T1000 (cell line): Measurements from ENCODE around the gene MAPK1IP1L.
"Not testable (repeated sequence)": the region's sequence is repeated elsewhere in the genome, so short reads cannot be mapped to it uniquely, and the experiment has no call there.

Experiments used
- DNase-seq: peaks from one replicate; lab custom pipeline; 2025; ENCODE audit warnings: mixed read lengths; lab: John Stamatoyannopoulos, UW

Gene MAPK1IP1L

DNA sequence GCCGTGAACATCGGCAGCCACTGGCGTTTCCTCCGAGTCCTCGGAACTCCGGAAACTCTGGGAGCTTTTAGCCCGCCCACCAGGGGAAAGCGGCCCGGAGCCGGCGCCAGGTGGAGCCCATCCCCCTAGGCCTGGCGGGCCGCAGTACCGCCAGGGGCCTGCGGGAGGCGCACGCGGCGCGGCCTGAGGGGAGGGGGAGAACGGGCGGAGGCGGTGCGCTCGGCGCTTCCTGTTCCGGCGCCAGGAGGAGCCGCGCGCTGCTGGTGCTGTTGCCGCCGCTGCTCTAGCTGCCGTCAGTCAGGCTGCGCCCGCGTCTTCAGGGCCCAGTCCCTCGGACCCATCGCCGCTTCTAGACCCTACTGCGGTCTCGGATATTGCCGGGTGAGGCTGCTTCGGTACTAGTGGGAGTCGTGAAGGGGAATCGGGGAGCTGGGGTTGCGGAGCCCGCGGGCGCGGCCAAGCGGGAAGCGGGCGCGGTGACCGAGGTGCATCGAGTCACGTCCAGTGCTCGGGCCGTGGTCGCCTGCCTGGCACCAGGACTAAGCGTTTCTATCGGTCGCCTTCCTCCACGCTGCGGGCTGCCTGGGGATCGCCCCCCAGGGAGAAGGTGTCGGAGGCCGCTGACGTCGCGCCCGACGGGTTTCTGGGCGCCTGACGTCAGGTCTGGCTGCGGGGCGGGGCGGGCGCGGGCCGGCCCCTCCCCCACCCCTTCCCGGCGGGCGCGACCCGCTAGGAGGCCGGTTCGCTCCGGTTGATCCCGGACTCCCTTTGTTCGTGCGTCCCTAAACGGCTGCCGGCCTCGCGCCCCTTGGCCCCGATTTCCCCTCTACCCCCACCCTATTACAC, at the start of gene MAPK1IP1L:
MAPK1IP1L (plus strand) TSS at position 225 of the 846 bp plus-strand sequence. CDS start 10,037 bp downstream, outside the sequence.
- peak; percentile 92 for DNase-seq

DNA sequence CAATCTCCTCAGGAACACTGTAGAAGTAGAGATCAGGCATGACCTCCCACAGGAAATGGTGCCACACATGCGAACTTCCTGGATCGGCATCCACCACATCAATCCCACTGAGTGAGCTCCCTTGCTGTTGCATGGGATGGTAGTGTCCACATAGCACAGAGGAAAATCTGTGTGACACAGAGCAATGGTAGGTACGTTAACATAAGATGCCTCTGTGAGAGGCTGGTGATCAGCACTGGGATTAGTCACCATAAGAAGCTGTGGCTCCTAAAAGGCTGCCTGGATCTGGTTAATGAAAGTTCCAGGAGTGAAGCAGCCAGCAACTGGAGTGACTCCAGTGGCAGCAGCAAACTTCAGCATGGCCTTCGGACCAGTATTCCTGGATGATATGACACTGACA, 46.4 kb upstream of the MAPK1IP1L start:
- DNase-seq = no peak

DNA sequence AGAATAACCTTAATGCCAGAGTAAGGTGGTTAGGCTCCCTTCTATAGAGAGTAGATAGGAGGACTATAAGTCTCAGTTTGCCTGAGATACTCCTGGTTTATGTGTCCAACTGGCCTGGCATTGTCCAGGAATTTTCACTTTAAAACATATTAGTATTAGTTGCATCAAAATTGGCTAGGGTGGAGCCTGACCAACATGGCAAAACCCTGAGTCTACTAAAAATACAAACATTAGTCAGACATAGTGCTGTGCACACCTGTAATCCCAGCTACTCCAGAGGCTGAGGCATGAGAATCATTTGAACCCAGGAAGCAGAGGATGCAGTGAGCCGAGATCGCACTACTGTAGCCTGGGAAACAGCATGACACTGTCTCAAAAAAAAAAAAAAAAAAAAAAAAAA, 36.4 kb upstream of the MAPK1IP1L start:
- DNase-seq = no peak

GRCh38 chr14:55019968-55020554, 31.4 kb upstream of the MAPK1IP1L start:
- no peak for DNase-seq

DNA sequence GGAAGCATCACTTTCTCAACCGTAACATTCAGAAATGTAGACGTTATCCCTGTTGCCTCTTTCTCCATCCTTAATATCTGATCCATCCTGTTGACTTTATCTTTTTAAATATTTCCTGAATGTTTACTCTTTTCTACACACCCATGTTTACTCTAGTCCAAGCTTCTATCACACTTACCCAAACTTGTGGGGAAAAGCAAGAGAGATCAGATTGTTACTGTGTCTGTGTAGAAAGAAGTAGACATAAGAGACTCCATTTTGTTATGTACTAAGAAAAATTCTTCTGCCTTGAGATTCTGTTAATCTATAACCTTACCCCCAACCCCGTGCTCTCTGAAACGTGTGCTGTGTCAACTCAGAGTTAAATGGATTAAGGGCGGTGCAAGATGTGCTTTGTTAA, 27.1 kb upstream of the MAPK1IP1L start:
- DNase-seq = not testable (repeated sequence)

GRCh38 chr14:55025948-55026347, 25.5 kb upstream of the MAPK1IP1L start:
- no peak for DNase-seq

DNA sequence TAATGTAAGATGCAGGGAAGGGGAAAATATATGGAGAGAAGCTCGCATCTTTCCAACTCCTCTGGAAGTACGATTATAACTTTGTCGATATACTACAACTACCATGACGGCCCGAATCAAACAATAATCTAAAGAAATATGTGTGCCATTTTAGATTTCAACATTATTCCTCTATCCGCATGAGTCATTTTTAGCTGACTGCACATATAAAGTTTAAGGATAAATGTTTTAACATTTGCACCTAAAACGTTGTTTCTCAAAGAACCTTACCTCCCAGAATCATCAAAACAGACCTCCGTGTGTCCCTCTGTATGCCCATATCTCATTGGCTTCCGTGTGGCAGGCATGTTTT, 25.0 kb upstream of the MAPK1IP1L start:
- no peak for DNase-seq

GRCh38 chr14:55026793-55027561, 24.5 kb upstream of the MAPK1IP1L start, which contains the start of the genes SOCS4 and WDHD1:
TSS of gene SOCS4 (plus strand) at chr14:55027236. CDS start at chr14:55043042, 15,806 bp downstream.
TSS of gene WDHD1 (minus strand) at chr14:55027099. CDS start at chr14:55026787, 312 bp downstream.
- DNase-seq = peak; percentile 93

- no peak for DNase-seq
Measured at GRCh38 chr14:55028066-55028465, 23.4 kb upstream of the MAPK1IP1L start.

DNA sequence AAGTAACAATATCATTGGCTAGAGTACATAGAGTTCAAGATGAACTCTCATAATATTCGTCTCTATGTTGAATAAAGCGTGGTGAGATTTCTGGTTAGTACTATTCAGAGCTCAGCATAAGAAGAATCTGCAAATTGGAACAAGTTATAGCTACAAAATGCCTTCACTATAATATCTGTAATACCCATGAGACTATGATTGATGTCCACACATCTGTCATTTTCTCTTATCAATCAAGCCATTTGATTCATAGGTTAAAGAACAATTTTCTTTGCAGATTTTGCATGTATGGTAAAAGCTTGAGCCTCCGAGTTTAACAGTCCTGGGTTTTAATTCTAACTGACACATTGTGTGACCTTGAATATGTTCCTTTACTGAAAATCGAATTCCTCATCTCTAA, 23.0 kb upstream of the MAPK1IP1L start:
- no peak for DNase-seq

DNA sequence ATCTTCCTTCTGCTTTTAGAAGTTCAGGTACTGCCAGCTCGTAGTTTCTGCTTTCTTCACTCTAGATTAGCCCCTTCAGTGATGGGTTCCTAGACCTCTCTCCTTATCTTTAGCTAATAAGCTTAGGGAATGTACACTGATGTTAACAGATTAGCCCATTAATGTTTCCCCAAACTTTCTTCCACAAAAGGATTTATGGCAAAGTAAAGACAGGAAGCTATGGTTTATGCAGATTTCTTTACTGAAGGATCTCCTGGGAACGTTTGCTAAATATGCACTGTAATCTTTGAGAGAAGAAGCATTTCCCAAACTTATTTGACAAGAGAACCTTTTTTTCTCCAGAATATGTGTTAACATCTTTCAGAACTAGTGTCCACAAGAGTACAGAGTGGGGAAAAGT, 20.3 kb upstream of the MAPK1IP1L start:
- DNase-seq = no peak

DNA sequence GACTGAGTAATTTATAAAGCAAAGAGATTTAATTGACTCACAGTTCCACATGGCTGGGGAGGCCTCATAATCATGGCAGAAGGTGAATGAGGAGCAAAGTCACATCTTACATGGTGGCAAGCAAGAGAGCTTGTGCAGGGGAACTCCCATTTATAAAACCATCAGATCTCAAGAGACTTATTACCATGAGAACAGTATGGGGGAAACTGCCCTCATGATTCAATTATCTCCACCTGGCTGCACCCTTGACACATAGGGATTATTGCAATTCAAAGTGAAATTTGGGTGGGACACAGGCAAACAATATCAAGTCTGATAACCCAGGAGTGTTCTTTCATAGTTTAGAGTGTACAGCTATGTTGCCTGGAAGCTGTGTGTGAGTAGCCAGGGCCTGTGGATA, 13.5 kb upstream of the MAPK1IP1L start:
- not testable (repeated sequence) for DNase-seq

DNA sequence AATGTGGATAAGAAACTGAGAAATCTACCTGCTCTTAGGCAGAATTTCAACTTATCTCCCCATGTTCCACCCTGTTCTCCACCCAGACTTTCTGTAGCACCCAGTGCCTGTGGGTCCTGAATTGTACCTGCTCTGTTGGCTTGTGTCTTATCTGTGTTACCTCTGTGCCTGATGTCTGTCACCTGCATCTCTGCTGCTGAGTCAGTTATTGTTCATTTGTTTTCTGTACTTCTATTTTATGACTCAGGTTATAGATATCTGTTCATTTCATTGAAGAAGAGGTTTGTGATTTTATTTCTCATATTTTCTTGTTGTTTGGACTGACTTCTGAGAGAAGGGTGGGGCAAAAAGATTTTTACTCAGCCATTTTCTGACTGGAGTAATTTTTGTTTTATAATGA, 12.7 kb upstream of the MAPK1IP1L start:
- DNase-seq = no peak

- DNase-seq = no peak
Measured at GRCh38 chr14:55043528-55043927, 7.9 kb upstream of the MAPK1IP1L start.

DNA sequence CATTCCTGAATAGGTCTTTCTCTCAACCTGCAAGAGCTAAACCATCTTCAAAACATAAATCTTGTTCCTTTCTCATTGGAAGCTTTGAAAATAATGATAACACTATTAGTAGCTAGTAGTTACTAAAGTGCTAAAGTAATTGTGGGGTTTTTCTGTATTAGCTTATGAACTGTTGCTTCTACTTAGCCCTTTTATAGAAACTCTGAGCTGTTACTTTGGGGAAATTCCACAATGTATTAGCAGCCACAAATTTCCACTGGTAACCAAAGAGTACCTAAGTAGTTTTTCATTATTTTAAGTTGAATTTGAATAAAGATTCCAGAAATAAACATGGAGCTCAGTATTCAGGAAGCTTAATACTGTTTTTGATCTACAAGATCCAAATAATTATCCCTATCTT, 6.4 kb upstream of the MAPK1IP1L start:
- no peak for DNase-seq

GRCh38 chr14:55047301-55048053, 4.0 kb upstream of the MAPK1IP1L start:
- DNase-seq = no peak

DNA sequence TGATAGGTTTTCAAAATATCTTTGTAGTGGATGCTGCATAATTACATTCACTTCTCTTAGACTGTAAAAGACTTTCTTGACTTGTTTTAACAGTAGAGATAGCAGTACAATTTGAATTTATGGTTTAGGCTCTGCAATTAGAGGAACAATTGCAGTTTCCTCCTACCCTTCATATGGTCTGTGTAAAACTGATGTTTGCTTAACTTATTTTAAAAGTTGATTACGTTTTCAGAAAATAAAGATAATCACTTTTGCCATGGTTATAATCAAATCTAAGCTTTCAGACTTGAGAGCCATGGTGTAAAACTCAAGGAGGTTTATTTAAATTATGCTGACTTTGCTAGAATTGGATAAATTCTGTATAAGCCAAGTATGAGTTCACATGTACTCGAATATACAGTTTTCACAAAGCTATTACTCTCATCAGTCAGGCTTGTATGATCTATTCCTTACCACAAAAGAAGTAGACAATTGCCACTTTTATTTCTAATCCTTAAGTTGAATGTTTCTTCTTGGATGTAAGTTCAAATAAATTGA, 2.5 kb upstream of the MAPK1IP1L start:
- no peak for DNase-seq

DNA sequence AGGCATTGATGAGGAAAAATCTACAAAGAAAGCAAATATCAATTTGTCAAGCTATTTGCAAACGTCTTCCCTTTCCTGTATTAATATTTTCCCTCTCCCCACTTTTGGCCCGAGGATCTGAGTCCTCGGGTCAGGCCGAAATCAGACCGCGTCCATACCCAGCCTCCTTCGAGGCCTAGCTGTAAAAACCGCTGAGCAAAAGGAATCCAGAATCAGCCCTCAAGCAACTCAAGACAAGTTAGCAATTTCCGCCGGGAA, 353 bp upstream of the MAPK1IP1L start:
- DNase-seq = no peak

- no peak for DNase-seq
Measured at GRCh38 chr14:55052269-55052930, 953 bp downstream of the MAPK1IP1L start.

GRCh38 chr14:55053018-55053417, 1.6 kb downstream of the MAPK1IP1L start:
- DNase-seq = no peak

DNA sequence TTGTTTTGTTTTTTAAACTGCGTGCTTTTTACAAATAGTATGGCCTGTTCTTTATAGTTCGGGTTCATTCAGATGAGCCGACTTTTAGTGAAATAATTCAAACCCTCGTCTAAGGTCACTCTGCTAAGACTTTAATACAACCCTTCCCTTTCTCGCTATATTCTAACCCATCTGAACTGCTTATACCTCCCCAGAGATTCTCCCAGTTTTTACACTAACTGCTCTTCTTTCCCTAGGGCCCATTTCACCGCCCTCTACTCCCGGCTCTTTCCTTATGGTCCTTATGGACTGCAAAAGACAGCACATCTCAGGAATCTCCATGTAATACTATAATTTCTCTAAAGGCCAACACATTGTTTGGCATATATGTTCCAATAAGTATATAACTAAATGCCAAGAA, 2.1 kb downstream of the MAPK1IP1L start:
- no peak for DNase-seq
